SK-N-MC (cell line): ENCODE data around the gene TMPRSS9.

ENCODE experiments used
- DNase-seq: peaks from one replicate; pipeline ENCODE4 v3.0.0-alpha.2; 2011; ENCODE audit warnings: low read depth, low spot score
- H3K27ac ChIP-seq: fragments of 200-600 bp; sonication (generic); 2 replicates; pipeline ENCODE4 v1.5.1; 2016; ENCODE audit warnings: mixed run types
- H3K36me3 ChIP-seq: fragments of 200-600 bp; sonication (generic); 2 replicates; pipeline ENCODE4 v1.6.1; 2017; ENCODE audit warnings: antibody characterized with exemption, low read length, mixed read lengths; ENCODE audit not compliant: insufficient read depth
- H3K4me3 ChIP-seq: fragments of 200-600 bp; sonication (generic); 2 replicates; pipeline ENCODE4 v1.5.1; 2016
- H3K9ac ChIP-seq: fragments of 200-600 bp; sonication (generic); 2 replicates; pipeline ENCODE4 v1.8.0; 2017; ENCODE audit warnings: mixed run types, mixed read lengths; ENCODE audit not compliant: insufficient read length
- H3K9me3 ChIP-seq: fragments of 200-600 bp; sonication (generic); 2 replicates; pipeline ENCODE4 v1.6.1; 2017; ENCODE audit warnings: low read depth, mild to moderate bottlenecking, antibody characterized with exemption, low read length, moderate library complexity, mixed read lengths
- EZH2 ChIP-seq: fragments of 200-600 bp; sonication (generic); IDR thresholded peaks from one replicate; pipeline ENCODE4 v1.6.1; 2017; ENCODE audit warnings: antibody characterized with exemption
- FOXP2 ChIP-seq: optimal IDR thresholded peaks from 2 replicates; pipeline ENCODE3; 2011; ENCODE audit warnings: mild to moderate bottlenecking, moderate library complexity; ENCODE audit not compliant: insufficient read depth; ENCODE audit errors: extremely low read length, control extremely low read depth
- POLR2AphosphoS5 ChIP-seq: IDR thresholded peaks from 2 replicates; pipeline ENCODE4 v1.6.1; 2012; ENCODE audit warnings: mild to moderate bottlenecking, low read depth, low read length, borderline replicate concordance

TMPRSS9 gene

GRCh38 chr19:2428756-2429711 is 69.0 kb downstream of the TMPRSS9 start:
- peaks cover 48% of the 10 kb centered on the region for H3K36me3 ChIP-seq
- TF ChIP-seq EZH2 = no peak
- no peak for TF ChIP-seq FOXP2
- peak; percentile 44; the same call in 1 of the 2 replicates for TF ChIP-seq POLR2AphosphoS5
- H3K4me3 ChIP-seq = no peak overlapping the region
- H3K27ac ChIP-seq = peak overlapping the region; percentile 99
- H3K9ac ChIP-seq = no peak overlapping the region
- DNase-seq = no peak
- no peaks in the 10 kb centered on the region for H3K9me3 ChIP-seq

DNA sequence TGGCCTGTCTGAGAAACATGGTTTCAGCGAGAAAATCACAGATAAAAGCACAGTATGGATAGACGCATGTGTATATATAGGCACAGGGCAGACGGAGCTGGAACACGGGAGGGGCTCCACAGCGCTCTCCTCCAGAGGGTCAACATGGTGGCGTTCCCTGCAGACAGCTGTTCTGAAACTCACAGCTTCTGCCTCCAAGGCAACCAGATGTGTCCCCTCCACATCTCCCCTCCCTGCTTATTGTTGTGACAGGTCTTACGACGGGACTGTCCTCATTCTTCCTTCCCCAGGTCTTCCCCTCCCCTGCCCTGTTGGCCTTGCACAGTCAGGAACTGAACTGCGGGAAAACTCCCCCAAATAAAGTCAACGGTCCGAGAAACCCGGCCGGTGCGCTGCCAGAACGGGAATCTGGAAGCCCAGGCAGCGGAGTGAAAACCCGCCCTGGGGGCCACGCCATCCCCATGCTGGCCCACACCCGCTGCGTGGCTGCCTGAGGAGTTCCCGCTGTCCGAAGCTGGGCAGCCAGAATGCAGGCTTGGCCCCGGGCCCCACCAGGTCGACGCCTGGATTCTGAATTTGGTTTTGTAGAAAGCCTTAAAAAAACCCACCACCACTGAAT is 70.0 kb downstream of the TMPRSS9 start:
- no peak for DNase-seq
- Histone ChIP-seq H3K9me3 (no peaks in the 10 kb centered on the region), H3K36me3 (peaks cover 57% of the 10 kb centered on the region), H3K9ac (no peak overlapping the region), H3K27ac (peak overlapping the region; percentile 99; the same call in 1 of the 2 replicates), H3K4me3 (no peak overlapping the region)
- TF ChIP-seq FOXP2 (no peak), EZH2 (no peak), POLR2AphosphoS5 (no peak)

- no peak overlapping the region for H3K9ac ChIP-seq
- no peaks in the 10 kb centered on the region for H3K9me3 ChIP-seq
- no peak overlapping the region for H3K4me3 ChIP-seq
- H3K27ac ChIP-seq = 0 out of 2 replicates have a peak overlapping the region, but pooled peaks have one; percentile 46
- no peak for DNase-seq
- TF ChIP-seq POLR2AphosphoS5 = no peak
- TF ChIP-seq FOXP2 = no peak
- H3K36me3 ChIP-seq = peaks cover 54% of the 10 kb centered on the region
These were observed 71.4 kb downstream of the TMPRSS9 start for GRCh38 chr19:2431318-2432055.

DNA sequence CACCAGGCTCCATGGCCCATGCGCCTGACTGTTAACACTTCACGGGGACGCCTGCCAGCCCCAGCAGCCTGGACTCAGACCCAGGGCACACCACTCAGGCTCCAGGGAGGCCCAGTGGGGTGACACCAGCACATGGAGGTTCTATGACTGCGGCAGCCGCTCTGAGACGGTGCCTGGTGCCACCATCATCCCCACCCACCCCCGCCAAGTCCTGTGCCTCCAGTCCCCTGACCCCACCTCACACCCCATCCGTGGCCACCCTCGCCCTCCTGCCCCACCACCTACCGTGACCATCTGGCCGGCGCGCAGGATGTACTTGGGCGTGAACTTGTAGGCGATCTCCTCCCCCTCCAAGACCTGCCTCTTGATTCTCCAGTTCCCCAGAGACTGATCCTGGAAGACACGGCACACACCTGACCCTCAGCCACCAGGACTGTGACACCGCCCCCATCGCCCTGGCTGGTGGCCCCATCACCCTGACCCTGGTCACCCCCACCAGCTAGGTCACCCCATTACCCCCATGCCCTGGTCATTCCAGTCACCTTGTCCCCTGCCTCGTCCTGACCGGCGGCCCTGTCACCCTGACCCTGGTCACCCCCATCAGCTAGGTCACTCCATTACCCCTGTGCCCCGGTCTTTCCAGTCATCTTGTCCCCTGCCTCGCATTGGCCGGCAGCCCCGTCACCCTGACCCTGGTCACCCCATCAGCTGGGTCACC is 72.2 kb downstream of the TMPRSS9 start:
- Histone ChIP-seq H3K4me3 (no peak overlapping the region), H3K36me3 (peaks cover 56% of the 10 kb centered on the region), H3K27ac (no peak overlapping the region), H3K9me3 (no peaks in the 10 kb centered on the region), H3K9ac (no peak overlapping the region)
- TF ChIP-seq EZH2 (no peak), FOXP2 (no peak), POLR2AphosphoS5 (no peak)
- DNase-seq = no peak

DNA sequence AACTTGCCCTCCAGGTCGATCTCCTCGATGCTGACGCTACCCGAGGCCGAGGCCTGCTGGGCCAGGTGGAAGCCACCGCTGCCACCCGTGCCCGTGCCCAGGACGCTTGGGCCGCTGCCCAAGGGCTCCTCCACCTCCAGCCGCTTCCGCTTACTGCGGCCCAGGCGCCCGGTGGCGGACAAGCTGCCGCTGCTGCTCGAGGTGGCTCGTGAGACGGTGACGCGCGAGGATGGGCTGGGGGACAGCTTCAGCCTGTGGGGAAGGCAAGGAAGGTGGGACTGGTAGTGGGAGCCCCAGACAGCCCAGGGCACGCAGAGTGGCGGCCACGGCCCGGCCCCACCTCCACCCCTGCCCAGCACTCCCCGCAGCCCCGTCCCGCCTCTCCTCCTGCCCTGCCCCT is 73.8 kb downstream of the TMPRSS9 start:
- Histone ChIP-seq H3K27ac (no peak overlapping the region), H3K4me3 (no peak overlapping the region), H3K36me3 (peaks cover 71% of the 10 kb centered on the region), H3K9ac (no peak overlapping the region), H3K9me3 (no peaks in the 10 kb centered on the region)
- no peak for DNase-seq
- TF ChIP-seq EZH2 (no peak), POLR2AphosphoS5 (no peak), FOXP2 (no peak)

DNA sequence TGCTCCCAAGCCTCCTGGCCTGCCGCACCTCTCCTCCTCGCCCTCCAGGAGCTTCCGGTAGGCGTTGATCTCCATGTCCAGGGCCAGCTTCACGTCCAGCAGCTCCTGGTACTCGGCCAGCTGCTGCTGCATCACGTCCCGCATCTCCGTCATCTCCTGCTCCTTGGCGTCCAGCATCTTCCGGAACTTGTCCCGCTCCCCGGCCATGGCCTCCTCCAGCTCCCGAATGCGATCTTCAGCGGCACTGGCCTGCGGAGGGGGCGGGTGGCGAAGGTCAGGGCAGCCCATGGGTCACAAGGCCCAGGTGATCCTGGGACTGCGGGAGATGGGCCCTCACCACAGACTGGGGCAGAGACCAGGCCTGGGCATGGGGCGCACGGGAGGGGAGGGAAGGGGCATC is 74.2 kb downstream of the TMPRSS9 start:
- no peak overlapping the region for H3K4me3 ChIP-seq
- no peak overlapping the region for H3K9ac ChIP-seq
- TF ChIP-seq POLR2AphosphoS5 (no peak), FOXP2 (no peak), EZH2 (no peak)
- H3K9me3 ChIP-seq = no peaks in the 10 kb centered on the region
- no peak for DNase-seq
- H3K36me3 ChIP-seq = peaks cover 74% of the 10 kb centered on the region
- H3K27ac ChIP-seq = no peak overlapping the region

DNA sequence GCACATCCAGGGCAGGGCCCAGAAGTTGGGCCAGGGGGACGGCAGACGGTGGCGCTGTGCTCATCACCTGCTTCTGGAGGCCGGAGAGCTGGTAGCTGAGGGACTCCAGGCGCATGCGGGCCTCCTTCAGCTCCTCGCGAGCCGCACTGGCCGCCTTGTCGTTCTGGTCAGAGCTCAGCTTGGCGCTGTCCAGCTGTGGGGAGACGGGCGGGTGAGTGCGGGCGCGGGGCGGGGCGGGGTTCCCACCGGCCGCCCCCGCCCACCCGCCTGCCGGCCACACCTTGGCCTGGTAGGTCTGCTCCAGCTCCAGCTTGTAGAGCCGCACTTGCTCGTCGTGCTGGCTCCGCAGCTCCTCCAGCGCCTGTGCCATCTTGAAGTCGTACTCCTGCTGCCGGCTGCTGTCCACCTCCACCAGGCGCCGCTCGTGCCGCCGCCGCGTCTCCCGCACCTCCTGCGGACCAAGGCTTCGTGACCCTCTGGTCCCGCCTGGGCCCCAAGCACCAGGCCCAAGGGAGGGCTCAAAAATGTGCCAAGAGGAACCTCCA is 74.7 kb downstream of the TMPRSS9 start:
- no peak for DNase-seq
- Histone ChIP-seq H3K4me3 (no peak overlapping the region), H3K36me3 (peaks cover 75% of the 10 kb centered on the region), H3K27ac (no peak overlapping the region), H3K9me3 (no peaks in the 10 kb centered on the region), H3K9ac (no peak overlapping the region)
- TF ChIP-seq EZH2 (no peak), POLR2AphosphoS5 (no peak), FOXP2 (no peak)

GRCh38 chr19:2436384-2436783 is 76.3 kb downstream of the TMPRSS9 start:
- Histone ChIP-seq H3K36me3 (peaks cover 69% of the 10 kb centered on the region), H3K9ac (no peak overlapping the region), H3K4me3 (no peak overlapping the region), H3K27ac (no peak overlapping the region), H3K9me3 (no peaks in the 10 kb centered on the region)
- no peak for DNase-seq
- TF ChIP-seq POLR2AphosphoS5 = no peak
- no peak for TF ChIP-seq FOXP2
- no peak for TF ChIP-seq EZH2
